PC-9 (cell line): ENCODE measurements around the gene MVP.

Experiments
- CTCF ChIP-seq: fragments of 200-600 bp; sonication (generic); conservative IDR thresholded peaks from 2 replicates; pipeline ENCODE4 v1.6.1; 2017; ENCODE audit warnings: mixed run types, antibody characterized with exemption, mild to moderate bottlenecking, moderate library complexity
- EZH2 ChIP-seq: fragments of 200-600 bp; sonication (generic); IDR thresholded peaks from 2 replicates; pipeline ENCODE4 v1.8.0; 2017; ENCODE audit warnings: antibody characterized with exemption, low read depth

DNA sequence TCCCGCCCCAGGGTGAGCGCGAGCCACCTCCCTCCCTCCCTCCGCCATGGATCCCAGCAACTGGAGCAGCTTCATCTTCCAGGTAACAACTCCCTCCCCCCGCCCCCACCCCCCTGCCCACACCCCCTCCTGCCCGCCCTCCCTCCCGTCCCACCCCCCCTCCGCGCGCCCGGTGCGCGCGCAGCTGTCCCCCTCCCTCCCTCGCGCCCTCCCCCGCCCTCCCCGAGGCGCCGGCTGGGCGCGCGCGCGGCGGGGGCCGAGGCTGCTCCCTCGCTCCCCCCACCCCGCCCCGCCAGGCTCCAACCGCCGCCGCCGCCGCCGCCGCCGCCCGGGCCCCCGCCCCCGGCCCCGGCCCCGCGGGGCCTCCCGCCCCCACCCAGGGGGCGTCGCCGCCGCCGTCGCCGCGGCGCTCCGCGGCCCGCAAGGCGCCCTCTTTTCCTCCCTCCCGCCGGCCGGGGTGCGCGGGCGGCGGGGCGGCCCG lies 14.1 kb upstream of the MVP start, which contains the start of gene MAZ:
- TF ChIP-seq CTCF (no peak), EZH2 (no peak)
